Stimulated activated CD8-positive, alpha-beta memory T cell treated with anti-CD3 and anti-CD28 coated beads, Interleukin-7, amount 100 ng/mL, for 48 hours (primary cell): ENCODE data around the gene BDH1.

Experiments
- DNase-seq, 2 donors: peaks; one replicate each; pipeline ENCODE4 v3.0.0-alpha.2; 2020; ENCODE audit warnings: low read depth in 1 of 2; ENCODE audit errors: extremely low read depth in 1 of 2

BDH1 gene

DNA sequence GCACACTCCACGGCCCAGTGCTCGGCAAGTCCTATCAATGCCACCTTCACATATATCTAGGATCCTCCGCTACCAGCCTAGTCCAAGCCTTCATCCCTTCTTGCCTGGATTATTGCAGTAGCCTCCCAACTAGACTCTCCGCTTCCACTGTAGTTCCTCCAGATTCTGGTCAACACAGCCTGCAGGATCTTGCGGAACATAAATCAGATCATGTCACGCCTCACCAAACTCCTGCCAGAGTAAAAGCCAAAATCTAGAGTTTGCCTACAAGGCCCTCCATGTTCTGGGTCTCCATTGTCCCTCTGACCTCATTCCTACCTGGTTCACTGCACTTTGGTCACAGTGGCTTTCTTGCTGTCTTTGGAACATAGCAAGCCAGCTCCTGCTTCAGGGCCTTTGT is 3.6 kb downstream of the BDH1 start:
- DNase-seq: no peak

GRCh38 chr3:197550489-197550888 is 5.3 kb downstream of the BDH1 start:
- no peak for DNase-seq

GRCh38 chr3:197549261-197549885 is 6.4 kb downstream of the BDH1 start:
- no peak for DNase-seq

- DNase-seq: no peak
Observed at GRCh38 chr3:197547306-197548011, 8.3 kb downstream of the BDH1 start.

- DNase-seq: no peak
Observed at GRCh38 chr3:197546307-197547085, 9.3 kb downstream of the BDH1 start.

- DNase-seq: no peak
Observed at GRCh38 chr3:197545571-197545970, 10.2 kb downstream of the BDH1 start.

GRCh38 chr3:197545101-197545500 is 10.7 kb downstream of the BDH1 start:
- no peak for DNase-seq

- DNase-seq: no peak
Observed at GRCh38 chr3:197542741-197543454, 12.9 kb downstream of the BDH1 start.

GRCh38 chr3:197541756-197542539 is 13.8 kb downstream of the BDH1 start:
- no peak for DNase-seq

DNA sequence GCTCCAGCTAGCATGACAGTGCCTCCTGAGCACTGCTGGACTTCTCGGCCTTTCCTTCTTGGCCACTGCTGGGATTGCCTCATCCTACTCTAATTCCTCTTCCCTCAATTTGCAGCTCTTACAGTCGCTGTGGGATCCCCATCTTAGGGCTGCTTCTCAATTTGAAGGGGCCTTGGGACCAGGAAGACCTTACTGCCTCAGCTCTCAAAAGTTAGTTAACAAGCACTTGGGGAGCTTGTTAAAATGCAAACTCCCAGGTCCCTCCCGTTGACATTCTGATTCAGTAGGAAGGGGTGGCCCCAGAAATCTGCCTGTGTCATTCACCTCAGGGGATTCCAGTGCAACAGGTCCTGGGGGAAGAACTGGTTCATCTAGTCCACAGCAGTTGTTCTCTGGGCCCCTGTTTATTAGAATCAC is 14.8 kb downstream of the BDH1 start:
- DNase-seq: no peak

DNA sequence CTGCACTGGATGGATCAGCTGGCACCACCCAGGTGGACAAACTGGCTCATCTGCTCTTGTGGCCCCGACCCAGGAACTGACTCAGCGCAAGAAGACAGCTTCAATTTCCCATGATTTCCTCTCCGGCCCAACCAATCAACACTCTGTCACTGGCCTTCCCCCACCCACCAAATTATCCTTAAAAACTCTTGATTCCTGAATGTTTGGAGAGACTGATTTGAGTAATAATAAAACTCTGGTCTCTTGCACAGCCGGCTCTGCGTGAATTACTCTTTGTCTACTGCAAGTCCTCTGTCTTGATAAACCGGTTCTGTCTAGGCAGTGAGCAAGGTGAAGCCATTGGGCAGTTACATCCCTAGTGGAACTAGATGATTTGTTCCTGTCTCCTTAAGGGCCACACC is 16.1 kb downstream of the BDH1 start:
- DNase-seq: no peak

DNA sequence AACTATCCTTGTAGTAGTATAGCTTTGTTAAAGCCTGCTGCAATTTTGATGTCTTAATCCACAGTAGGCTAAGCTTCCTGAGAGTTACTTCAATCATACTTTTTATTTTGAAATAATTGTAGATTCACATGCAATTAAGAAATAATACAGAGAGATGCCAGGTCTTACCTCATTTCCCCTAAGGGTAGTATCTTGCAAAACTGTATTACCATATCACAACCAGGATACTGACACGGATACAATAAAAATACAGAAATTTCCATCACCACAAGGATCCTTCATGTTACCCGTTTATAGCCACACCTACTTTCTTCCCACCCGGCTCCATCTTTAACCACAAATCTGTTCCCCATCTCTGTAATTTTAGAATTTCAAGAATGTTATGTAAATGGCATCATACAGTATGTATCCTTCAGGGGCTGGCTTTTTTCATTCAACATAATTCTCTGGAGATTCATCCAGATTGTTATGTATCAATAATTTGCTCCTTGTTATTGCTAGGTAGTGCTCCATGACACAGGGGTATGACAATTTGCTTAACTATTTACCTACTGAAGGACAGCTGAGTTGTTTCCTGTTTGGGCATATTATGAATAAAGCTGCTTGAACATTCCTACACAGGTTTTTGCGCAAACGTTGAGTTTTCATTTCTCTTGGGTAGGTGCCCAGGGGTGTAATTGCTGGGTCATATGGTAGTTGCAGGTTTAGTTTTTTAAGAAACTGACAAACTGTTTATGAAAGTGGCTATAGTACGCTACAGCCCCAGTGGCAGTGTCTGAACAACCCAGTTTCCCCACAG is 21.6 kb downstream of the BDH1 start:
- no peak for DNase-seq

- no peak for DNase-seq
Observed at GRCh38 chr3:197533396-197533795, 22.4 kb downstream of the BDH1 start.

DNA sequence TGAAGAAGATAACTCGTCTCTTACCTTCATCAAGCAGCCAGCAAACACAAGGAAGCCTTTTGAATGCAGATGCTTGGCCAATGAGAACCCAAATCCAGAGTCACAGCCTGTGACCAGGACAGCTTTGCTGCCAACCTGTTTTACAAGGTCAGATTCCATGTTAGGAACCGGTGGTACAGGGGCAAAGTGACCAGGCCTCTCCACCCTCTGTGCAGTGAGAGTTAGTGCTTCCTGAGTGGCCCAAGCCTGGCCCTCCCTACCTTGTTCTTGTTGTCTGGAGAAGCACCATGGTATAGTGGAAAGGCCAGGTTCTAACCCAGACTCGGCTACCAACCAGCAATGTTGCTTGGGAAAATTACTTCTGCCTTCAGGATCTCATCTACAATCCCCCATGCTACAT is 23.4 kb downstream of the BDH1 start:
- DNase-seq: no peak

- DNase-seq: no peak
Observed at GRCh38 chr3:197528190-197528589, 27.6 kb downstream of the BDH1 start.

- DNase-seq: no peak
Observed at GRCh38 chr3:197527569-197527968, 28.2 kb downstream of the BDH1 start.

DNA sequence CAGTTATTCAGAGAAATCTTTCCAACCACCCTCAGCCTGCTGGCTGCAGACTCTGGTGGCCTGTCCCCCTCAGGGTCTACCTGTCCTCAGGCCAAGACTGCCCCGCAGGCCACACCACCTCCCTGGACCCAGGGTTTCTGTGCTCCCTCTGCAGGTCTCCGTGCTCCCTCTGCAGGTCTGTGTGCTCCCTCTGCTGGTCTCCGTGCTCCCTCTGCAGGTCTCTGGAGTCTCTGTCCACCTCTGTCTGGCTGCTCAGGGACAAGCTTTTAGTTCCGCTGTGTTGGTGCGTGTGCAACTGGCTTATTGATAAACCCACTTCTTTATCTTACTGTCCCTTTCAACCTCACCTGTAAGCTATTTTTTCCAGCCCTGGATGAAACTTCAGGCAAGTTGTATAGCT is 30.1 kb downstream of the BDH1 start:
- no peak for DNase-seq

DNA sequence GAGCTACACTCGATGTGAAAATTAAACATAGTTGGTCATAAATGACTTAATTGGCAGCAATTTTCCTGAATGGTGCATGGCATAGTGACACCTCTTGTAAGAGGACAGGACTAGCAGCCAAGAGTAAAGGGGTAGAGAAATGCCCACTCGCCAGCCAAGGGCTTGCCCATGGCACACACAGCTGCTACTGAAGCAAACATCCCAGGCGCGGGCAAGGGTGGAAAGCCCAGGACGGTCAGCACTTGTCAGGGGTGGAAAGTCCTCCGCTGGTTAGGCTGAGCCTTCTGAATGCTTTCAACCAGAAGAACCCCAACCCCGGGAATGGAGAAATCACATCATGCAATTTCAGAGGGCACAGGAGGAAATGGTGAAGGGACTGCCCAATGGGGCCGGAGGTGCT is 31.6 kb downstream of the BDH1 start:
- no peak for DNase-seq

- no peak for DNase-seq
Observed at GRCh38 chr3:197523526-197523925, 32.2 kb downstream of the BDH1 start.
